ENCODE measurements around the gene VSIG4.
"Not testable (repeated sequence)": the region's sequence is repeated elsewhere in the genome, so short reads cannot be mapped to it uniquely, and the experiment has no call there.

The VSIG4 gene

GRCh38 chrX:66039944-66040343 lies at the start of gene VSIG4:
TSS of gene VSIG4 (minus strand) at chrX:66040080. CDS start at chrX:66039998, 82 bp downstream.
- no peak for DNase-seq

GRCh38 chrX:66076801-66077200 lies 36.9 kb upstream of the VSIG4 start:
- DNase-seq, result no peak

- DNase-seq, result no peak
These were observed 35.3 kb upstream of the VSIG4 start for GRCh38 chrX:66074920-66075879.

GRCh38 chrX:66071126-66071525 lies 31.2 kb upstream of the VSIG4 start:
- no peak for DNase-seq

GRCh38 chrX:66064261-66064660 lies 24.4 kb upstream of the VSIG4 start:
- DNase-seq, result no peak

DNA sequence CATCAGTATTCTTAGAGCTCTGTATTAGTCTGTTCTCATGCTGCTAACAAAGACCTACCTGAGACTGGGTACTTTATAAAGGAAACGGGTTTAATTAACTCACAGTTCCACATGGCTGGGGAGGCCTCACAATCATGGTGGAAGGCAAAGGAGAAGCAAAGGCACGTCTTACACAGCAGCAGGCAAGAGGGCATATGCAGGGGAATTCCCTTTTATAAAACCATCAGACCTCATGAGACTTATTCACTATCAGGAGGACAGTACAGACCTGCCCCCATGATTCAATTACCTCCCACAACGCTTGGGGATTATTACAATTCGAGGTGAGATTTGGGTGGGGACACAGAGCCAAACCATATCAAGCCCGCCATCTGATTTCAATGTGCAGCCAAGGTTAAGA lies 17.1 kb upstream of the VSIG4 start:
- not testable (repeated sequence) for DNase-seq

DNA sequence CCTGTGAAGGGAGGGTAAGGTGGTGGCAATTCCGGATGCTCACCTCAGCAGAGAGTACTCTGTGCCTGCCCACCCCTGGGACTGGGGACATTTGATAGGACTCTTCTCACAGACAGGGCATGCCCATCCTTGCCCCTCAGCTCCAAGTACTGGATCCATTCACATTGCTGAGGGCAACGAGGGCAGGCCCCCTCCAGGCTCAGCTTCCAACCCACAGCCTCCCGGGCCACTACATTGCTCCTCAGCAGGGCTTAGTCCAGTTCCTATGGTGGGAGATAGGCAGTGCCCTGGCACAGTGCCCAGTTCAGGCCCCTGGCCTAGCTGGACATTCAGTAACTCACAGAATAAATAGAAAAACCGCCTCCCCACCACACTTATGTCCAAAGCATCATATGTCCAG lies 15.1 kb upstream of the VSIG4 start:
- no peak for DNase-seq

- DNase-seq, result no peak
These were observed 13.5 kb upstream of the VSIG4 start for GRCh38 chrX:66053414-66053813.

DNA sequence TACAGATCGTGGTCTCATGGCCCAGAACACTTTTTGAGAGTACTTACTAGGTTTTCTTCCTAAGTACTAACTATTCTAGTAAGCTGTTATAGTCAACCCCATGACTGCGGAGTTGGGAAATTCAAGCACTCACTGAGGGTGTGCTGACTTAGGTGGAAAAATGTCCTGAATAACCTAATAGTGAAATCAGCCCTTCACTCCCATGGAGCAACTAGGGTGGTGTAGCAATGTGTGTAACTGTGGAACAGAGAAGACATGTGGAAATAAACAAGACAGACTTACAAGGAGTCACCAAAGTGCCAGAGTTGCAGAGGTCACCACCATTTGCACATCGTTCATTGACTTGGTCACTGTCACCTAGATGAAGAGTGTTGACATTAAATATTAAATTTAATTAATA lies 12.1 kb upstream of the VSIG4 start:
- no peak for DNase-seq

DNA sequence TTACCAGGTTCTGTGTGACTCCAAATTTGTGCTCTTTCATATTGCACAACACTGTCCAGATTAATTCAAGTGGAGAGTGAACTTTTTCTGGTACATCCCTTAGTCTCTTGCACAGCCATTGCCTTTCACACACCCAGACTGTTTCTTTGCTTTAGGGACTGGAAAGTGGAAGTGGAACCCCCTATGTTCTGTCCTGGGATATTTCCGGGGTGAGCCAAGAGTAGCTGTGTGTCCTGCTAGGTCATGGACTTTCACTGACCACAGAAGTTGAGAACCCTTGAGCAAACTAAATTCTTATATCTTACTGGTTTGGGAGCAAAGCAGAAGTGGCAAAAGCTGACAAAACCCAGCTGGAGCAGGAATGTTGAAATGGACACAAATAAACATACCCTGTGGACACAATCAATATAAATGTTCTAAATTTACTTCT lies 10.3 kb upstream of the VSIG4 start:
- DNase-seq, result no peak

DNA sequence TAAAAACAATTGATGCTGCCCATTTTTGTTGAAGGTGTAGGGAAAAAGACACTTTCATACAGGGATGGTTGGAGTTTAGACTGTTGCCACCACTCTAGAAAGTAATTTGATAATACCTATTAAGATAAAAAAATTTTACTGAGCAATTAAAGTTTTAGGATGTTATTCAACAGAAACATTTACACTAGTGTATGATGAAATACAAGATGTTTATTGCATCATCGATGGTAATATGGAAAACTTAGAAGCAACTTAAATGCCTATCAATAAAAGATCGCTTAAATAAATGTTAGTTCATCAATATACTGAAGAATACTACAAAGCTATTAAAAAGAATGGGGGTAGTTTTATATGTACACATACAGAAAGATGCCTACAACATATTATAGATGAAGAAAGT lies 9.2 kb upstream of the VSIG4 start:
- no peak for DNase-seq

GRCh38 chrX:66046612-66047235 lies 6.8 kb upstream of the VSIG4 start:
- no peak for DNase-seq

- no peak for DNase-seq
These were observed 6.0 kb upstream of the VSIG4 start for GRCh38 chrX:66045894-66046293.

DNA sequence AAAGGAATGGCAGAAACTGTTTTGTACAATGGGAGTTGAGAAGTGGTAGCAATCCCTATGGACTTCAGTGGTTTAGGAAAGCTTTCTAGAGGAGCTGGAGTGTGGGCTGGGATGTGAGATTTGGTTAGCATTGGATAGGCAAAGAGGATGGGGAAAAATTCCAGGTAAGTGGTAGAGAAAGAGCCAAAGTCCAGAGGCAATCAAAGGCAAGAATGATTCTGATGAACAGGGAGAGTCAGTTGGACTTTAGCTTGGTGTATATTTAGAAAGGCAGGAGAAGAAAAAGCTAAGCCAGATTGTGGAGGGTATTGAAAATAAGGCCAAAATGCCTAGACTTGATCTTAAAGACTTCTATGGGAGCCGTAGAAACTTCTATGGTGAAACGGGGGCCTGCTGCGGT lies 3.7 kb upstream of the VSIG4 start:
- no peak for DNase-seq

DNA sequence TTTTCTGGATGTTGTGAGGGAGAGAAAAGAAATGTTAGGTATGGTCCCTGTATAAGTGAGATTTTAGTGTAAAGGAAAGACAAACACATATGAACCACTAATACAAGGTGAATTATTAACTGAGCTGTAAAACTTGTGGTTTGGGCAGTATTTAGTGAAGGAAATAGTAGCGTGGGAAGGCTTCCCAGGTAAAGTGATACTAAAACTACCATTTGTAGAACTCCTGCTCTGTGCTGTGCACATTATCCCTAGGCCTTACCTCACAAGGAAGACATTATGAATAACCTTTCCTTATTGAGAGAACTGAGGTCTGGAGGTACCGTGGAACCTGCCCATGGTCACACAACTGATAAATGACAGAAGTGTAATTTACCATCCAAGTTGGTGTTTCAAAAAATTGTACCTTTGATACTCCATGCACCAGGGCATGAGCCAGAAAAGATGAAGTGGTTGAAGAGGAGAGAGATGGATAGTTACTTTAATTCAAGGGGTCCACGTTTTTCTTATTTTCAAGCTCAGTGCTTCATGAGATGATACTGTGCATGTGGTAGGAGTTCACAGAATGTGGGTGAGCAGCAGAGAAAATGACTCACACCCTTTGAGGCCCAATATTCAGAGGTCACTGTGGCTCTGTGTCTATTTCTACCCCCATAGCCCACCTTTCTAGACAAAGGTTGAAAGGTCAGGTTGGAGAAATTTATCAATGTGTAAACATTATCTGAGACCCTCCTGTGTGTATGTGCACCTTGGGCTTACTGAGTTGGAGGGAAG lies 2.6 kb upstream of the VSIG4 start:
- no peak for DNase-seq

- DNase-seq, result no peak
These were observed 1.8 kb downstream of the VSIG4 start for GRCh38 chrX:66038115-66038514.

DNA sequence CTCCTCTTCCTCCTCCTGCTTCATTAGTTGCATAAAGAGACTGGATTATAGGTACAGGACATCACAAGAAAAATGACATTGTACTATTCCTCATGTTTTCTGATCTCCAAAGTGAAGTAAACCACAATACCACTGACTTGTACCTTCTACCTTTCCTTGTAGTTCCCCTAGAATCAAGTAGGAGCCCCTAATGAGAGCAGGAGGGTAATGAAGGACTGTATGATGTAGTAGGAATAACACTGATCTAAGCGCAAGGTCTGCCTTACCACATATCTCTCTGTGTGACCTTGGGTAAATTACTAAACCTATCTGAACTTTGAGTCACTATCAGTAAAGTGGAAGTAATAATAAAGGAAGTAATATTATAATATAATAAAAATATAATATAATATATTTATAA lies 3.6 kb downstream of the VSIG4 start:
- DNase-seq, result no peak

DNA sequence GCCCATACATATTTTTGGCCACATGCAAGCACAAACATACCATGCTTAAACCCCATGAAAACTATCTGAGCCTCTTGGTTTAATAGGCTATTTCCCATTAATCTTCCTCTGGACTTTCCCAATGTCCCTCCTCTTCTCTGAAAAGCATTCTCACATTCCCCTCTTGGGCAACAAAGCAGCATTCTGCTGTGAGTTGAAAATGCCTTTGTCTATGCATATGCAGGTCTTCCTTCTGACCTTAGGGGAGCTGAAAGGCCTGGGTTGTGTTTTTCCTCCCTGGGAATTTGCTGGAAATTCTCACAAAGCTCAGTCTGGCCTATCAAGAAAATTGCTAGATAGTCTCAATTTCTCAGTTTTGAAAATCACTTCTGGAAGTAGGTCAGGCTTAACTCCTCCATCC lies 4.2 kb downstream of the VSIG4 start:
- DNase-seq, result no peak

DNA sequence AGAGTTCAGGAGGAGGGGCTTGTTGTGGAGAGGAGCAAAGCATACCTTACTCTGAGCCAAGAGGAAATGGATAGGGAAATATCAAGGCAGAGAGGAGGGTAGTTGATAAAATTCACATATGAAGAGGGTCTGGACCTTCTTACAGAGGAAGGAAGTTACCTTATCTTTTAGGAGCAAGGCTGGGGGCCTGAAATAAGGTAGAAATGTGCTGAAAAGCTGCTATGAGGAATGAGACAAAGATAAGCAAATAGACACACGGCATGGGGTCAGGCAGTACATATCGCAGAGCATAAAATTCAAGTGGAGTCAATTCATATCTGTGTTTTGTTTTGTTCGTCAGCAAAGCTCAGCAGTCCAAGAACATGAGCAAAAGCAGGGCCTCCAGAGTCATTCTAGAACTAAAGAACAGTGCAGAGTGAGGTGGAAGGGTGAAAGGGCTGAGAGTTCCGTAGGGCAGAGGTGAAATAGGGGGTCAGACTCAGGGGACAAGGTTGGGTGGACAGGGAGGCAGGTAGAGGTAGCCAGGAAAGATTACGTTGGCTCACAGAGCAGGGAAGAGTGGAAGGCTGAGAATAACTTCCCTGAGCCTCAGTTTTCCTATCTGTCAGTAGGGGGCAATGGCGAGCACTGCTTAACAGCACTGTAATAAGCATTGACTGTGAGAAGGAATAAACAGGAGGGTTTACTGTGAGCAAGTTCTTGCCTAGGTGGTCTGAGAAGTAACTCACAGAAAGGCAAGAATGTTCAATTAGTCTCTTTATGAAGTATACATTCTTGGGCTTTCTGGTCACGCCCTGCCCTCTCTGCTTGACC lies 9.2 kb downstream of the VSIG4 start:
- no peak for DNase-seq

DNA sequence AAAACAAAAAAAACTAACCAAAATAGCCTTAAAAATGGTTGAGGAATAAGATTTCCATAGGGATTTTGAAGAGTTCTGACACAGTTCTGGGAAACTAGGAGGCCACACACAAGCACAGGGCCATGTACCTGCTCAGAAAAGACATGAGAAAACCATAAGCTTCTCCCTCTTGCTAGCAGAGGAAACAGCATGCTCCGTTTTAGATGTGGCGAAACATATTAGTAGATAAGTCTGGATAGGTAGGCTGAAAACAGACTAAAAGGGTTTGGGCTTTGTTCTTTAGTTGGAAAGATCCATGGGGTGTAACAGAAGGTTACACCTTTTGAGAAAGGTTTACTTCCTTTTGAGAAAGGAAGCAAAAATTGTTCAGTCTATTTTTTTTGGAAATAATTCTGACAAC lies 10.9 kb downstream of the VSIG4 start:
- DNase-seq, result no peak

GRCh38 chrX:66024570-66024969 lies 15.3 kb downstream of the VSIG4 start:
- DNase-seq, result no peak

DNA sequence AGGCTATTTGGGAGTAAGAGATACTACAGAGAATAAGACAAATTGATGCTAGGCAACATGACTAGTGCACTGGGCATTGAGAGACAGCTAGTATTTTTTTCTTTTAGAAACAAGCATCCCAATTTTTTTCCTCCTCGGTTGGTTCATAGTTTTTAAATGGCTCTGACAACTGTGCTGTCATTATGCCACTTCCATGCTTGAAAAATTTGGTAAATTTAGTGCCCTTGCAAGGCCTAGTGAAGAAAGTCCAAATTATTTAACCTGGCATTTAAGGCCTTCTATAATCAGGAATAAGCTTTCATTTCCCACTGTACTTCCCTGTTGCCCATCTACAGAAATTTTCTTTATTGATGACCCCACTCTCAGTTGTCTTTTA lies 15.8 kb downstream of the VSIG4 start:
- no peak for DNase-seq

Measured in NCI-H526 (cell line).